ENCODE data around the gene KRT31.

Gene KRT31

GRCh38 chr17:41415833-41416335 is 18.5 kb upstream of the KRT31 start:
- no peak for DNase-seq (ENCODE audit: low spot score)
- H3K27ac ChIP-seq (ENCODE audit: poor library complexity, severe bottlenecking): no peak overlapping the region
- ATAC-seq (ENCODE audit: low read depth): no peak

DNA sequence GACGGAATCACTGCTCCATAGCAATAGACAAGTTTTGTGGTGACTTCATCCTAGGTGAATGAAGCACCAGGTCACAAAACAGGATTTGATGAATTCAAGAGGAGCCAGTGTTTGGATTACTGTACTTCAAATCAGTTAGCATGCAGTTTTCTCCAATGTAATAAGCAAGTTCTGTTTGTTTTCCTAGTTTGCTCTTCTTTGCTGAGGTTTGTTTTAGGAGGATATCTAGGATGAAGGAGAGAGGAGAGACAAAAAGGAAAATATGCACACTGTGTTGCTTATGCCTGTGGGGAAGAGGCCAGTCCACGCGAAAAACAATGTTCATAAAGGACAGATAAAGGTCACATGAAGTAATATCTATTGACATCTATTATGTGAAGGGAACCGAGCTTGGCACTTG is 18.0 kb upstream of the KRT31 start:
- H3K4me3 ChIP-seq (ENCODE audit: severe bottlenecking): no peak overlapping the region
- no peaks in the 10 kb centered on the region for H3K9me3 ChIP-seq (ENCODE audit: severe bottlenecking)
- ATAC-seq (ENCODE audit: low read depth) (no peak), DNase-seq (ENCODE audit: low spot score) (no peak)
- H3K27me3 ChIP-seq (ENCODE audit: insufficient read depth, poor library complexity, severe bottlenecking): no peaks in the 10 kb centered on the region
- H3K4me1 ChIP-seq (ENCODE audit: insufficient read depth, poor library complexity, severe bottlenecking): peaks cover 29% of the 10 kb centered on the region
- no peak overlapping the region for H3K27ac ChIP-seq (ENCODE audit: poor library complexity, severe bottlenecking)
- TF ChIP-seq, protein P1, sequence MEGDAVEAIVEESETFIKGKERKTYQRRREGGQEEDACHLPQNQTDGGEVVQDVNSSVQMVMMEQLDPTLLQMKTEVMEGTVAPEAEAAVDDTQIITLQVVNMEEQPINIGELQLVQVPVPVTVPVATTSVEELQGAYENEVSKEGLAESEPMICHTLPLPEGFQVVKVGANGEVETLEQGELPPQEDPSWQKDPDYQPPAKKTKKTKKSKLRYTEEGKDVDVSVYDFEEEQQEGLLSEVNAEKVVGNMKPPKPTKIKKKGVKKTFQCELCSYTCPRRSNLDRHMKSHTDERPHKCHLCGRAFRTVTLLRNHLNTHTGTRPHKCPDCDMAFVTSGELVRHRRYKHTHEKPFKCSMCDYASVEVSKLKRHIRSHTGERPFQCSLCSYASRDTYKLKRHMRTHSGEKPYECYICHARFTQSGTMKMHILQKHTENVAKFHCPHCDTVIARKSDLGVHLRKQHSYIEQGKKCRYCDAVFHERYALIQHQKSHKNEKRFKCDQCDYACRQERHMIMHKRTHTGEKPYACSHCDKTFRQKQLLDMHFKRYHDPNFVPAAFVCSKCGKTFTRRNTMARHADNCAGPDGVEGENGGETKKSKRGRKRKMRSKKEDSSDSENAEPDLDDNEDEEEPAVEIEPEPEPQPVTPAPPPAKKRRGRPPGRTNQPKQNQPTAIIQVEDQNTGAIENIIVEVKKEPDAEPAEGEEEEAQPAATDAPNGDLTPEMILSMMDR (IDR thresholded peaks at IDR 0.05; ENCODE audit: poor library complexity, severe bottlenecking): no peak
- H3K36me3 ChIP-seq (ENCODE audit: low read depth): no peaks in the 10 kb centered on the region

More at GRCh38 chr17:41415833-41416335, 18.5 kb upstream of the KRT31 start:
- no peak overlapping the region for H3K4me3 ChIP-seq (ENCODE audit: severe bottlenecking)
- no peaks in the 10 kb centered on the region for H3K9me3 ChIP-seq (ENCODE audit: severe bottlenecking)
- peaks cover 34% of the 10 kb centered on the region for H3K4me1 ChIP-seq (ENCODE audit: insufficient read depth, poor library complexity, severe bottlenecking)
- H3K27me3 ChIP-seq (ENCODE audit: insufficient read depth, poor library complexity, severe bottlenecking): no peaks in the 10 kb centered on the region
- TF ChIP-seq, protein P1 (IDR thresholded peaks at IDR 0.05; ENCODE audit: poor library complexity, severe bottlenecking): no peak
- H3K36me3 ChIP-seq (ENCODE audit: low read depth): no peaks in the 10 kb centered on the region

DNA sequence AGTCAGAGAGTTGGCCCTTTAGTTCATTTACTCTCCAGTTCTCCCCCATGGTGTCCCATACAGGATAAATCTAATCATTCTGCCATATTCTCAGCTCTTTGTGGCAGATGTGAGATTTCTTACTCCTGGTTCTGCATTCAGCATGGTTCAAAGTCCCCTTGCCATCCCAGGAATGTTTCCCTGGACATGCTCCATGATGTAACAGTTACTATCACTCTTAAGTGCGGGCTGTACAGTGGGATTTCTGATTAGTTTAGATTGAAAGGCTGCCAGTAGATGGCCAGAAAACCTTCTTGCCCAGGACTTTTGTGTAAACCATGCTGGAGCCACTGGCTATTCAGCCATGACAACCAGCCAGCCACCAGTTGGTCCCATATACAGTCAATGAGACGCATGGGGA is 16.6 kb upstream of the KRT31 start:
- H3K9me3 ChIP-seq (ENCODE audit: severe bottlenecking): no peaks in the 10 kb centered on the region
- no peak overlapping the region for H3K27ac ChIP-seq (ENCODE audit: poor library complexity, severe bottlenecking)
- H3K27me3 ChIP-seq (ENCODE audit: insufficient read depth, poor library complexity, severe bottlenecking): no peaks in the 10 kb centered on the region
- DNase-seq (ENCODE audit: low spot score) (no peak), ATAC-seq (ENCODE audit: low read depth) (no peak)
- no peaks in the 10 kb centered on the region for H3K36me3 ChIP-seq (ENCODE audit: low read depth)
- peaks cover 15% of the 10 kb centered on the region for H3K4me1 ChIP-seq (ENCODE audit: insufficient read depth, poor library complexity, severe bottlenecking)
- H3K4me3 ChIP-seq (ENCODE audit: severe bottlenecking): no peak overlapping the region
- TF ChIP-seq, protein P1 (IDR thresholded peaks at IDR 0.05; ENCODE audit: poor library complexity, severe bottlenecking): no peak

DNA sequence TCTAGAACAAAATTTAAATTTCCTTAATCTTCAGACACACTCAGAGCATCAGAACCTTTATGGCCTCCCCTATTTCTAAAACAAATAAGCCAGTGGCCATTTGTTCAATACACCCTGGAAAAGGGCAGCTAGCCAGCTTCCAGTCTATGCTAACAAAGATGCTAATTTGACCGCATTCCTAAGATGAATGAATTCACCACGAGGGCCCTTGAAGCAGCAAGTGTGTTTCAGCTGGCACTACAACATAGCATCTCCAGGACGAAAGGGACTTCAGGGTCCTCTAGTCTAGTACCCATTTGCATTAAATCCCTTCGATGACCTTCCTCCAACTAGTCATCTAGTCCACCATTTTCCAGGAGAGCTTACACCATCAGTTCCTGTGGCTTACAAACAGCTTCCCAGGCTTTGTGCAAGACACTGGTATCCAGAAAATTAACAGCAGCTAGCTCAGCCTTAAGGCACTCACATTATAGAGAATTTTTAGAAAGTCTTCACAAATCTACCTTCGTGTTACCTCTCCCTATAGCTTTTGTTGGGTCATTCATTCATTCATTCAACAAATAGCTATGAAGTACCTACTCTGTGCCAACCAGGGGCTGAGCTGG is 16.0 kb upstream of the KRT31 start:
- Histone ChIP-seq H3K36me3 (ENCODE audit: low read depth) (no peaks in the 10 kb centered on the region), H3K27ac (ENCODE audit: poor library complexity, severe bottlenecking) (no peak overlapping the region), H3K4me3 (ENCODE audit: severe bottlenecking) (no peak overlapping the region), H3K27me3 (ENCODE audit: insufficient read depth, poor library complexity, severe bottlenecking) (no peaks in the 10 kb centered on the region), H3K4me1 (ENCODE audit: insufficient read depth, poor library complexity, severe bottlenecking) (peaks cover 13% of the 10 kb centered on the region), H3K9me3 (ENCODE audit: severe bottlenecking) (no peaks in the 10 kb centered on the region)
- DNase-seq (ENCODE audit: low spot score) (no peak), ATAC-seq (ENCODE audit: low read depth) (no peak)
- TF ChIP-seq, protein P1 (IDR thresholded peaks at IDR 0.05; ENCODE audit: poor library complexity, severe bottlenecking): no peak

Data from RWPE2 (cell line).